Measurements from ENCODE around the gene GPC3. TPM values are rescaled to one million over a fixed set of nuclear protein-coding genes. Genes with fewer than 3 reads are reported as not detected.

The GPC3 gene
- total RNA-seq, 5 donors from 2014 or later (not counting 1 experiment from before 2014, with no cell fraction given), result 0.72 to 1.5 (median 1.1) TPM

GRCh38 chrX:133702230-133702629 is 283.2 kb downstream of the GPC3 start:
- Mint-ChIP-seq H3K4me1 (no peaks in the 10 kb centered on the region), H3K9me3 (no peaks in the 10 kb centered on the region), H3K4me3 (no peak overlapping the region), H3K27ac (no peak overlapping the region), H3K27me3 (peaks cover 0 to 30% of the 10 kb centered on the region in 2 donors), H3K36me3 (no peaks in the 10 kb centered on the region)
- no peak overlapping the region for H3K4me3 ChIP-seq (ENCODE audit: control insufficient read depth in 1 of 2, extremely low read depth in 1 of 2, low read length in 1 of 2)
- POLR2A ChIA-PET, result interaction anchor here in 1 of 2 donors (0.5 kb wide), 1 partner anchor 1491 kb away, joined by 3 read pairs; no protein-coding TSS in a partner anchor
- CTCF ChIA-PET, result interaction anchor here in 1 of 2 donors (0.6 kb wide), 1 partner anchor 90 kb away, joined by 3 read pairs; no protein-coding TSS in a partner anchor
- DNase-seq, result no peak
- no peaks in the 10 kb centered on the region for H3K9me3 ChIP-seq
- ATAC-seq (replicated peaks in 1 of 4), result no peak
- H3K4me1 ChIP-seq (ENCODE audit: control insufficient read depth in 1 of 2, extremely low read depth in 1 of 2, insufficient read depth in 2 of 2, low read length in 2 of 2), result no peaks in the 10 kb centered on the region
- no peaks in the 10 kb centered on the region for H3K36me3 ChIP-seq (ENCODE audit: control insufficient read depth in 2 of 2, extremely low read depth in 1 of 2, insufficient read depth in 1 of 2, low read length in 1 of 2)
- H3K27ac ChIP-seq (ENCODE audit: low read length), result no peak overlapping the region
- H3K27me3 ChIP-seq (replicated peaks in 1 of 2; ENCODE audit: control insufficient read depth in 2 of 2, extremely low read depth in 1 of 2, insufficient read depth in 2 of 2, low read length in 1 of 2), result no peaks in the 10 kb centered on the region

- Mint-ChIP-seq H3K4me1 (no peaks in the 10 kb centered on the region), H3K27me3 (peaks cover 0 to 29% of the 10 kb centered on the region in 2 donors), H3K4me3 (no peak overlapping the region), H3K27ac (no peak overlapping the region), H3K36me3 (no peaks in the 10 kb centered on the region), H3K9me3 (no peaks in the 10 kb centered on the region)
- Histone ChIP-seq H3K4me1 (ENCODE audit: control insufficient read depth in 1 of 2, extremely low read depth in 1 of 2, insufficient read depth in 2 of 2, low read length in 2 of 2) (no peaks in the 10 kb centered on the region), H3K4me3 (ENCODE audit: control insufficient read depth in 1 of 2, extremely low read depth in 1 of 2, low read length in 1 of 2) (no peak overlapping the region), H3K9me3 (no peaks in the 10 kb centered on the region), H3K27me3 (replicated peaks in 1 of 2; ENCODE audit: control insufficient read depth in 2 of 2, extremely low read depth in 1 of 2, insufficient read depth in 2 of 2, low read length in 1 of 2) (no peaks in the 10 kb centered on the region), H3K27ac (ENCODE audit: low read length) (no peak overlapping the region), H3K36me3 (ENCODE audit: control insufficient read depth in 2 of 2, extremely low read depth in 1 of 2, insufficient read depth in 1 of 2, low read length in 1 of 2) (no peaks in the 10 kb centered on the region)
- ATAC-seq (replicated peaks in 1 of 4), result no peak
- ChIA-PET CTCF (interaction anchor here (1.2 to 2.6 kb wide), 4 partner anchors 13 to 697 kb away, joined by 4 to 6 read pairs (median 6); no protein-coding TSS in a partner anchor), POLR2A (interaction anchor here in 1 of 2 donors (0.6 kb wide), 1 partner anchor 558 kb away, joined by 5 read pairs; no protein-coding TSS in a partner anchor)
- no CpG with 5 or more reads among the region's 7 CpGs for WGBS (ENCODE audit: insufficient coverage)
- DNase-seq, result no peak
These were observed 286.2 kb downstream of the GPC3 start for GRCh38 chrX:133699023-133699728.

- Mint-ChIP-seq H3K27ac (no peak overlapping the region), H3K4me1 (no peaks in the 10 kb centered on the region), H3K9me3 (no peaks in the 10 kb centered on the region), H3K4me3 (no peak overlapping the region), H3K27me3 (peaks cover 0 to 29% of the 10 kb centered on the region in 2 donors), H3K36me3 (no peaks in the 10 kb centered on the region)
- Histone ChIP-seq H3K4me3 (ENCODE audit: control insufficient read depth in 1 of 2, extremely low read depth in 1 of 2, low read length in 1 of 2) (no peak overlapping the region), H3K27ac (ENCODE audit: low read length) (no peak overlapping the region), H3K4me1 (ENCODE audit: control insufficient read depth in 1 of 2, extremely low read depth in 1 of 2, insufficient read depth in 2 of 2, low read length in 2 of 2) (no peaks in the 10 kb centered on the region), H3K36me3 (ENCODE audit: control insufficient read depth in 2 of 2, extremely low read depth in 1 of 2, insufficient read depth in 1 of 2, low read length in 1 of 2) (no peaks in the 10 kb centered on the region), H3K9me3 (no peaks in the 10 kb centered on the region), H3K27me3 (replicated peaks in 1 of 2; ENCODE audit: control insufficient read depth in 2 of 2, extremely low read depth in 1 of 2, insufficient read depth in 2 of 2, low read length in 1 of 2) (no peaks in the 10 kb centered on the region)
- ChIA-PET POLR2A (no interaction called here), CTCF (interaction anchor here (1.0 to 2.6 kb wide), 5 partner anchors 59 to 698 kb away, joined by 3 to 11 read pairs (median 6); no protein-coding TSS in a partner anchor)
- DNase-seq, result peak in 1 of 35 experiments; percentile 20
- no peak for ATAC-seq (replicated peaks in 1 of 4)
- WGBS (ENCODE audit: insufficient coverage), result no CpG with 5 or more reads among the region's 2 CpGs
These were observed 287.1 kb downstream of the GPC3 start for GRCh38 chrX:133698298-133698697.

- Mint-ChIP-seq H3K27ac (no peak overlapping the region), H3K27me3 (peaks cover 0 to 29% of the 10 kb centered on the region in 2 donors), H3K4me3 (no peak overlapping the region), H3K36me3 (no peaks in the 10 kb centered on the region), H3K4me1 (no peaks in the 10 kb centered on the region), H3K9me3 (no peaks in the 10 kb centered on the region)
- DNase-seq (no peak), ATAC-seq (replicated peaks in 1 of 4) (no peak)
- ChIA-PET CTCF (interaction anchor here (1.0 to 1.8 kb wide), 4 partner anchors 60 to 699 kb away, joined by 3 to 11 read pairs (median 6); no protein-coding TSS in a partner anchor), POLR2A (no interaction called here)
- Histone ChIP-seq H3K4me3 (ENCODE audit: control insufficient read depth in 1 of 2, extremely low read depth in 1 of 2, low read length in 1 of 2) (no peak overlapping the region), H3K36me3 (ENCODE audit: control insufficient read depth in 2 of 2, extremely low read depth in 1 of 2, insufficient read depth in 1 of 2, low read length in 1 of 2) (no peaks in the 10 kb centered on the region), H3K27me3 (replicated peaks in 1 of 2; ENCODE audit: control insufficient read depth in 2 of 2, extremely low read depth in 1 of 2, insufficient read depth in 2 of 2, low read length in 1 of 2) (no peaks in the 10 kb centered on the region), H3K9me3 (no peaks in the 10 kb centered on the region), H3K4me1 (ENCODE audit: control insufficient read depth in 1 of 2, extremely low read depth in 1 of 2, insufficient read depth in 2 of 2, low read length in 2 of 2) (no peaks in the 10 kb centered on the region), H3K27ac (ENCODE audit: low read length) (no peak overlapping the region)
- WGBS (ENCODE audit: insufficient coverage), result no CpG with 5 or more reads among the region's 3 CpGs
These were observed 287.7 kb downstream of the GPC3 start for GRCh38 chrX:133697656-133698055.

GRCh38 chrX:133689997-133690599 is 295.3 kb downstream of the GPC3 start:
- Histone ChIP-seq H3K36me3 (ENCODE audit: control insufficient read depth in 2 of 2, extremely low read depth in 1 of 2, insufficient read depth in 1 of 2, low read length in 1 of 2) (no peaks in the 10 kb centered on the region), H3K27ac (ENCODE audit: low read length) (no peak overlapping the region), H3K27me3 (replicated peaks in 1 of 2; ENCODE audit: control insufficient read depth in 2 of 2, extremely low read depth in 1 of 2, insufficient read depth in 2 of 2, low read length in 1 of 2) (no peaks in the 10 kb centered on the region), H3K4me3 (ENCODE audit: control insufficient read depth in 1 of 2, extremely low read depth in 1 of 2, low read length in 1 of 2) (no peak overlapping the region), H3K9me3 (no peaks in the 10 kb centered on the region), H3K4me1 (ENCODE audit: control insufficient read depth in 1 of 2, extremely low read depth in 1 of 2, insufficient read depth in 2 of 2, low read length in 2 of 2) (no peaks in the 10 kb centered on the region)
- ChIA-PET POLR2A (no interaction called here), CTCF (no interaction called here)
- Mint-ChIP-seq H3K4me1 (no peaks in the 10 kb centered on the region), H3K9me3 (no peaks in the 10 kb centered on the region), H3K36me3 (no peaks in the 10 kb centered on the region), H3K4me3 (no peak overlapping the region), H3K27ac (no peak overlapping the region), H3K27me3 (peaks cover 0 to 20% of the 10 kb centered on the region in 2 donors)
- no CpG with 5 or more reads among the region's 1 CpG for WGBS (ENCODE audit: insufficient coverage)
- no peak for ATAC-seq (replicated peaks in 1 of 4)
- DNase-seq, result no peak

GRCh38 chrX:133685822-133686221 is 299.6 kb downstream of the GPC3 start:
- Histone ChIP-seq H3K4me1 (ENCODE audit: control insufficient read depth in 1 of 2, extremely low read depth in 1 of 2, insufficient read depth in 2 of 2, low read length in 2 of 2) (no peaks in the 10 kb centered on the region), H3K9me3 (no peaks in the 10 kb centered on the region), H3K4me3 (ENCODE audit: control insufficient read depth in 1 of 2, extremely low read depth in 1 of 2, low read length in 1 of 2) (no peak overlapping the region), H3K27me3 (replicated peaks in 1 of 2; ENCODE audit: control insufficient read depth in 2 of 2, extremely low read depth in 1 of 2, insufficient read depth in 2 of 2, low read length in 1 of 2) (peaks cover 0 to 2% of the 10 kb centered on the region in 2 experiments), H3K27ac (ENCODE audit: low read length) (no peak overlapping the region), H3K36me3 (ENCODE audit: control insufficient read depth in 2 of 2, extremely low read depth in 1 of 2, insufficient read depth in 1 of 2, low read length in 1 of 2) (no peaks in the 10 kb centered on the region)
- H3K27ac Mint-ChIP-seq, result no peak overlapping the region
- ChIA-PET CTCF (no interaction called here), POLR2A (interaction anchor here in 1 of 2 donors (0.5 kb wide), 1 partner anchor 238 kb away, joined by 3 read pairs; no protein-coding TSS in a partner anchor)
- peaks cover 6 to 7% (median 6%) of the 10 kb centered on the region in 3 donors for H3K4me1 Mint-ChIP-seq
- ATAC-seq (replicated peaks in 1 of 4) (no peak), DNase-seq (no peak)
- H3K27me3 Mint-ChIP-seq, result peaks cover 0 to 22% of the 10 kb centered on the region in 2 donors
- H3K9me3 Mint-ChIP-seq, result no peaks in the 10 kb centered on the region
- no peak overlapping the region for H3K4me3 Mint-ChIP-seq
- 60% methylated on average over 1 of the region's 3 CpGs for WGBS (ENCODE audit: insufficient coverage)
- no peaks in the 10 kb centered on the region for H3K36me3 Mint-ChIP-seq
